AG04450 (cell line): ENCODE results near the gene ZSWIM3. TPM values are rescaled to one million over a fixed set of nuclear protein-coding genes. Genes with fewer than 3 reads are reported as not detected.

Experiments used
- CTCF ChIA-PET: fragments of 300-600, 350-600 bp; formaldehyde crosslinking; extraction: SDS; loops from one replicate; lab custom pipeline; 2022; ENCODE audit warnings: antibody characterized with exemption, inconsistent platforms; lab: Charles Lee
- POLR2A ChIA-PET: fragments of 350-600 bp; formaldehyde crosslinking; extraction: SDS; loops from one replicate; lab custom pipeline; 2021; ENCODE audit warnings: antibody characterized with exemption, inconsistent platforms; lab: Yijun Ruan, JAX
- DNase-seq: peaks from one replicate; pipeline ENCODE4 v3.0.0-alpha.2; 2011; ENCODE audit warnings: low read depth, low spot score
- H3K27ac ChIP-seq: one replicate; pipeline ENCODE4 v1.5.1; 2012; ENCODE audit warnings: low read depth, low read length, control low read depth
- H3K27me3 ChIP-seq: one replicate; pipeline ENCODE4 v1.6.0; 2012; ENCODE audit warnings: low read length; ENCODE audit not compliant: control insufficient read depth, insufficient read depth
- H3K4me3 ChIP-seq: 2 replicates; pipeline ENCODE4 v1.5.1; 2011; ENCODE audit warnings: mild to moderate bottlenecking, low read depth, low read length, control low read depth
- H3K9me3 ChIP-seq: 2 replicates; pipeline ENCODE4 v1.5.1; 2012; ENCODE audit warnings: low read length; ENCODE audit not compliant: control insufficient read depth, insufficient read depth
- polyA plus RNA-seq: library from polyadenylated mRNA; depleted of rRNA; stranded (reverse); fragments of >200 nt; gene quantifications from 2 replicates; pipeline ENCODE4 v1.2.3, GENCODE V29; 2011
- TF ChIP-seq, protein P1 (sequence below): IDR thresholded peaks from 2 replicates; pipeline ENCODE4 v1.5.1; 2011; ENCODE audit warnings: low read depth, low read length, control low read depth, inconsistent platforms

Gene ZSWIM3
- polyA plus RNA-seq, 1 experiment: 4.6 TPM

DNA sequence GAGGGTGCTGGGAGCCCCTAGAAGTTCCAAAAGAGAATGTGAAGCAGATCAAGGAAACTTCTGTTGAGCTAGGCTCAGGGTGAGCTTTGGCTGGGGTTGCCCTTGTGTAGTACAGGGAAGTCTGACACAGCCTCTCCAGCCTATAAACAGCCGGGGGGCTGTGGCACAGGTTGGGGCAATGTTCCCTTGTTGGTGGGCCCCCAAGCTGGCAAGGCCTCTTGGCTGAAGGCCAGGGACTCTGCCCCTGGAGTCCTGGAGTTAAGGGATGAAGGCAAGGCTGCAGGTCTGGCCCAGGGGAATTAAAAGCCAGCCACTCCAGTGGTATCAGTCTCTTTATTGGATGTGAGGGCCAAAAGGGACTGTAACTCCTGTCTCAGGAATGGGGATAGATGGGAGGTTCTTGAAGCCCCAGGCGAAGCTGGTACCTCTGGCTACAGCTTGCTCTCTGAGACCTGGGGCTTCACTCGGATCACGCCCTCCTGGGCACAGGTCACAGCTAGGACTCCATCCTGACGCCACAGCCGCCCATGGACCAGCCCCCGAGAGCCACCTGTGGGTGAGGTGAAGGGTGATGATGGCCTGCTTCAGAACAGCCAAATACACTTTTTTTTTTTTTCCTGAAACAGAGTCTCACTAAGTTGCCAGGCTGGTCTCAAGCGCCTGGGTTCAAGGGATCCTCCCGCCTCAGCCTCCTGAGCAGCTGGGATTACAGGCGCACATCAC is 15.8 kb upstream of the ZSWIM3 start:
- POLR2A ChIA-PET: interaction anchor here (0.6 to 1.5 kb wide), 3 partner anchors 15 to 49 kb away, joined by 3 to 4 read pairs (median 3); no protein-coding TSS in a partner anchor

GRCh38 chr20:45842169-45842812 is 15.1 kb upstream of the ZSWIM3 start:
- TF ChIP-seq, protein P1, sequence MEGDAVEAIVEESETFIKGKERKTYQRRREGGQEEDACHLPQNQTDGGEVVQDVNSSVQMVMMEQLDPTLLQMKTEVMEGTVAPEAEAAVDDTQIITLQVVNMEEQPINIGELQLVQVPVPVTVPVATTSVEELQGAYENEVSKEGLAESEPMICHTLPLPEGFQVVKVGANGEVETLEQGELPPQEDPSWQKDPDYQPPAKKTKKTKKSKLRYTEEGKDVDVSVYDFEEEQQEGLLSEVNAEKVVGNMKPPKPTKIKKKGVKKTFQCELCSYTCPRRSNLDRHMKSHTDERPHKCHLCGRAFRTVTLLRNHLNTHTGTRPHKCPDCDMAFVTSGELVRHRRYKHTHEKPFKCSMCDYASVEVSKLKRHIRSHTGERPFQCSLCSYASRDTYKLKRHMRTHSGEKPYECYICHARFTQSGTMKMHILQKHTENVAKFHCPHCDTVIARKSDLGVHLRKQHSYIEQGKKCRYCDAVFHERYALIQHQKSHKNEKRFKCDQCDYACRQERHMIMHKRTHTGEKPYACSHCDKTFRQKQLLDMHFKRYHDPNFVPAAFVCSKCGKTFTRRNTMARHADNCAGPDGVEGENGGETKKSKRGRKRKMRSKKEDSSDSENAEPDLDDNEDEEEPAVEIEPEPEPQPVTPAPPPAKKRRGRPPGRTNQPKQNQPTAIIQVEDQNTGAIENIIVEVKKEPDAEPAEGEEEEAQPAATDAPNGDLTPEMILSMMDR: 0 out of 2 replicates have a peak, but pooled peaks have one; percentile 1
- no peak overlapping the region for H3K4me3 ChIP-seq
- H3K27ac ChIP-seq: peak overlapping the region; percentile 4
- no peaks in the 10 kb centered on the region for H3K9me3 ChIP-seq
- no peaks in the 10 kb centered on the region for H3K27me3 ChIP-seq
- ChIA-PET POLR2A (interaction anchor here (1.3 to 1.5 kb wide), 2 partner anchors 14 to 48 kb away, joined by 3 to 4 read pairs; no protein-coding TSS in a partner anchor), CTCF (interaction anchor here (0.7 to 1.2 kb wide), 3 partner anchors 18 to 128 kb away, joined by 3 to 4 read pairs (median 3); no protein-coding TSS in a partner anchor)
- DNase-seq: no peak

More for the DNA sequence above, 15.8 kb upstream of the ZSWIM3 start:
- H3K27ac ChIP-seq: no peak overlapping the region
- no peaks in the 10 kb centered on the region for H3K9me3 ChIP-seq
- no peak for DNase-seq
- H3K4me3 ChIP-seq: no peak overlapping the region
- CTCF ChIA-PET: no interaction called here
- H3K27me3 ChIP-seq: no peaks in the 10 kb centered on the region
- TF ChIP-seq, protein P1: no peak

DNA sequence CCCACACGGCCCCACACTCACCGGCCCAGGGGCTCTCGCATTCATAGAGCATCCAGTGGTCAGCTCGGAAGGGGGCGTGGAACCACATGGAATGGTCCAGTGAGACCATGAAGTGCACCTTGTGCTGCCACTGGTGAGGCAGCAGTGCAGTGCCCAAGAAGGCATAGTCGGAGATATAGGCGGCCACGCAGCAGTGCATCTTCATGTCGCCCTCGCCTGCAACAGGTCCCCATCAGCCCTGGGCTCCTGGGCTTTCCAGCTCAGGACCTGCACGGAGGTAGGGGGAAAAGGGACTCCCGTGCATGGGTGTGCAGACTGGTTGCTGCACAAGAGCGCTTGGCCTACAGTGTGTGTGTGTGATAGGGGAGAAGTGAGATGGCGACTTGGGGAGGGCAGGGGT is 13.9 kb upstream of the ZSWIM3 start:
- H3K27me3 ChIP-seq: no peaks in the 10 kb centered on the region
- TF ChIP-seq, protein P1: no peak
- DNase-seq: no peak
- no peak overlapping the region for H3K27ac ChIP-seq
- H3K9me3 ChIP-seq: no peaks in the 10 kb centered on the region
- ChIA-PET POLR2A (no interaction called here), CTCF (no interaction called here)
- H3K4me3 ChIP-seq: no peak overlapping the region

- no peaks in the 10 kb centered on the region for H3K9me3 ChIP-seq
- no peak overlapping the region for H3K4me3 ChIP-seq
- H3K27me3 ChIP-seq: no peaks in the 10 kb centered on the region
- no peak for DNase-seq
- H3K27ac ChIP-seq: no peak overlapping the region
- POLR2A ChIA-PET: no interaction called here
- CTCF ChIA-PET: no interaction called here
- TF ChIP-seq, protein P1: no peak
Observed at GRCh38 chr20:45845452-45845851, 12.0 kb upstream of the ZSWIM3 start.

DNA sequence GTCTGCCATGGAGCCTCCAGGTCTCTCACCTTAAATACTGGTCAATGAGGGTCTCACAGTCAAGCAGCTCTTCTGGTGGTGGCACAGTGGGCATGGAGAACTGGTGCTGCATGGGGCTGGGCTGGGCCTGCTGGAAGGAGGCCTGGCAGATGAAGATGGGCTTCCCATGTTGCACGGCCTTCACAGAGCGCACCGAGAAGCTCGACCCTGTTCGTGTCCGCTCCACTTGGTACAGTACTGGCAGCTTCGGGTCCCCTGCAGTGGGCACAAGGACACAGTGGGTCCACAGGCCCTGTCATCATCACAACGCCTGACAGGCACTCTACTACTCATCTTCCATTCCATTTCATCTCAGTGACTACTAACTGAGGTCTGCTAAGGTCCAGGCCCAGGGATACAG is 9.0 kb upstream of the ZSWIM3 start:
- ChIA-PET CTCF (interaction anchor here (1.1 kb wide), 1 partner anchor 49 kb away, joined by 3 read pairs; no protein-coding TSS in a partner anchor), POLR2A (no interaction called here)
- Histone ChIP-seq H3K27ac (no peak overlapping the region), H3K9me3 (no peaks in the 10 kb centered on the region), H3K4me3 (no peak overlapping the region), H3K27me3 (no peaks in the 10 kb centered on the region)
- TF ChIP-seq, protein P1: no peak
- DNase-seq: no peak
